Lung (tissue), 12 donors: ENCODE data around the gene FGGY. TPM values are rescaled to one million over a fixed set of nuclear protein-coding genes. Genes with fewer than 3 reads are reported as not detected.

Source experiments
- ATAC-seq: fragments of 200-7000 bp; cut with Tn5 transposase; one replicate; pipeline ENCODE4 v1.9.1; 2020; ENCODE audit warnings: moderate number of reproducible peaks; ENCODE audit not compliant: insufficient read depth, low FRiP score
- DNase-seq, 3 donors: peaks; one replicate each; pipeline ENCODE4 v3.0.0-alpha.2; 2013 to 2017
- H3K27ac ChIP-seq, 2 donors: one replicate each; pipeline ENCODE4 v1.5.1; 2013; ENCODE audit warnings: mild to moderate bottlenecking in 2 of 2, moderate library complexity in 2 of 2, control low read depth in 1 of 2, inconsistent platforms in 1 of 2, low read depth in 1 of 2, low read length in 1 of 2
- H3K27me3 ChIP-seq, 3 donors: one replicate each; pipeline ENCODE4 v1.5.1; 2013; ENCODE audit warnings: low read length in 2 of 3; ENCODE audit not compliant: control insufficient read depth in 3 of 3, insufficient read depth in 3 of 3
- H3K36me3 ChIP-seq, 4 donors: one replicate each; pipeline ENCODE4 v1.5.1; 2013; ENCODE audit warnings: low read length in 4 of 4, mild to moderate bottlenecking in 1 of 4, moderate library complexity in 1 of 4; ENCODE audit not compliant: control insufficient read depth in 4 of 4, insufficient read depth in 4 of 4
- H3K4me1 ChIP-seq, 5 donors: one replicate each; pipeline ENCODE4 v1.5.1; 2013; ENCODE audit warnings: low read length in 5 of 5, mild to moderate bottlenecking in 2 of 5, moderate library complexity in 1 of 5; ENCODE audit not compliant: control insufficient read depth in 5 of 5, insufficient read depth in 5 of 5
- H3K4me3 ChIP-seq: one replicate; pipeline ENCODE4 v1.5.1; 2013; ENCODE audit warnings: mild to moderate bottlenecking, control low read depth, moderate library complexity
- H3K9ac ChIP-seq, 2 donors: one replicate each; pipeline ENCODE4 v1.5.1; 2013; ENCODE audit warnings: low read length in 2 of 2, control low read depth in 1 of 2; ENCODE audit not compliant: insufficient read depth in 1 of 2
- H3K9me3 ChIP-seq, 4 donors: one replicate each; pipeline ENCODE4 v1.5.1; 2013; ENCODE audit warnings: low read length in 3 of 4, mild to moderate bottlenecking in 1 of 4, moderate library complexity in 1 of 4; ENCODE audit not compliant: control insufficient read depth in 4 of 4, insufficient read depth in 3 of 4
- CTCF ChIP-seq: IDR thresholded peaks from 2 replicates; pipeline ENCODE4 v1.5.1; 2012; ENCODE audit warnings: mild to moderate bottlenecking; ENCODE audit errors: control extremely low read depth, extremely low read depth
- WGBS, 2 donors: extraction: QIAGEN DNeasy Blood & Tissue Kit; methylation state at CpG; one replicate each; pipeline ENCODE4 v1.1.7; 2013; 5-methylcytosine and 5-hydroxymethylcytosine counted together
- polyA plus RNA-seq, 2 donors: library from polyadenylated mRNA; stranded (reverse); fragments of 200-250 nt; gene quantifications; one replicate each; pipeline ENCODE4 v1.2.1, GENCODE V29; 2013
- total RNA-seq, 2 donors: library from RNA; depleted of rRNA in 1 of 2; stranded (reverse); fragments of >200 nt in 1 of 2; gene quantifications; one replicate each; pipeline ENCODE4 v1.2.1, GENCODE V29; 2014 to 2021
- donor health status: control.
- donor health status: control.
- donor health status: Bipolar disorder and iron deficiency.
- donor health status: healthy.
- donor health status: DM: yes; HTN: yes; CAD: no.

The FGGY gene
- total and polyA plus RNA-seq, 4 donors: 16.1 to 42.3 (median 18.3) TPM

GRCh38 chr1:59514061-59514909 is 217.4 kb downstream of the FGGY start:
- Histone ChIP-seq H3K4me3 (no peak overlapping the region), H3K27ac (no peak overlapping the region), H3K4me1 (peaks cover 0 to 2% (median 0%) of the 10 kb centered on the region in 5 donors), H3K9ac (no peak overlapping the region), H3K27me3 (no peaks in the 10 kb centered on the region), H3K9me3 (no peaks in the 10 kb centered on the region), H3K36me3 (peaks cover 0 to 2% (median 0%) of the 10 kb centered on the region in 4 donors)
- ATAC-seq: no peak
- WGBS, 2 donors: 91 to 94% methylated on average over 11 of the region's 11 CpGs
- peak in 2 of 3 donors; percentile 14 to 48 for DNase-seq
- no peak for TF ChIP-seq CTCF

GRCh38 chr1:59516881-59517280 is 220.0 kb downstream of the FGGY start:
- DNase-seq: no peak
- no peak for ATAC-seq

DNA sequence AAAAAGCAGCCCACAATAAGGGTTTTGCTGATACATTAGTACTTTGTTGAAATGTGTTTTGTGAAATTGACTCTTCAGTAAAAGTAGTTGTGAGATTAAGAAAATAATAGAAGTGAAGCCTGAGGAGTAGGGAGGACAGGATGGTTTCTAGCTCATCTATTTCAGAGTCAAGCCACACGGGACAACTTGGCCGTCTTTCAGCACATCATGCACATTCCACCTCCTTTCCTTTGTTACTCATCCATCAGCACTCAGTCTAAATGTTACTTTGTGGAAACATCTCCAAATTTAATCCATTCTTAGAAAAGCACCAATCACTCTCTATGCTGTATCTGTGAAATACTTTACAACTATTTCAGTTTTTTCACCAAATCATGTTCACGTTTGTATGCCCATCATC is 223.3 kb downstream of the FGGY start:
- H3K27ac ChIP-seq: no peak overlapping the region
- no peaks in the 10 kb centered on the region for H3K27me3 ChIP-seq
- no peak overlapping the region for H3K4me3 ChIP-seq
- DNase-seq (no peak), ATAC-seq (no peak)
- peaks cover 0 to 2% (median 0%) of the 10 kb centered on the region in 4 donors for H3K9me3 ChIP-seq
- H3K36me3 ChIP-seq: peaks cover 0 to 2% (median 0%) of the 10 kb centered on the region in 4 donors
- no peak overlapping the region for H3K9ac ChIP-seq
- no peak for TF ChIP-seq CTCF
- peaks cover 0 to 8% (median 3%) of the 10 kb centered on the region in 5 donors for H3K4me1 ChIP-seq
- WGBS, 2 donors: 80 to 89% methylated on average over 3 of the region's 3 CpGs

More at GRCh38 chr1:59516881-59517280, 220.0 kb downstream of the FGGY start:
- Histone ChIP-seq H3K27ac (no peak overlapping the region), H3K4me1 (peaks cover 0 to 7% (median 3%) of the 10 kb centered on the region in 5 donors), H3K4me3 (no peak overlapping the region), H3K9me3 (peaks cover 0 to 2% (median 0%) of the 10 kb centered on the region in 4 donors), H3K9ac (no peak overlapping the region), H3K36me3 (peaks cover 0 to 2% (median 0%) of the 10 kb centered on the region in 4 donors), H3K27me3 (no peaks in the 10 kb centered on the region)
- no peak for TF ChIP-seq CTCF
